Measurements from ENCODE around the gene ZBTB18.
"Not testable (repeated sequence)": the region's sequence is repeated elsewhere in the genome, so short reads cannot be mapped to it uniquely, and the experiment has no call there.

Gene ZBTB18

DNA sequence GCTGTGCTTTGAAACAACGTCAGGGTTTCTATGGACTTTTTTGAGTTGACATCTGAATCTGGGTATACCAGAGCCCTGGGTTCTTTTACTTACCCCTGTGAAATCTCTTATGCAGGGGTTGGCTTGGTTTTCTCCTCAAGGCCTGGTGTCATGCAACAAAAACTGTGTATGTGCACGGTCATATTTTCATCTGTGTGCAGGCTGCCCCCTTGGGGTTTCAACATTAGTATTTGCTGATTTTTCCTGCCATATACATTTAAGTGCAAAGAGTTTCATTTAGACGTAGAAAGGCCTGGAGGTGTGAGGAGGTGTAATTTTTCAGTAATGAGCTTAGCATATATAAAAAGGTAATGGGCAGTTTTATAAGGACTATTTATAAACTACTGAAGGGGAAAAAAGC is 22.0 kb upstream of the ZBTB18 start:
- DNase-seq (ENCODE audit: extremely low spot score), result no peak
- ChIA-PET POLR2A (no interaction called here), CTCF (interaction anchor here (0.6 to 0.9 kb wide), 2 partner anchors 11 to 16 kb away, joined by 4 to 6 read pairs; no protein-coding TSS in a partner anchor)
- TF ChIP-seq SUZ12 (IDR thresholded peaks at IDR 0.05), result no peak
- no peak for TF ChIP-seq ARNT (IDR thresholded peaks at IDR 0.05)
- TF ChIP-seq TARDBP (IDR thresholded peaks at IDR 0.05), result no peak
- no peak for TF ChIP-seq CTBP1 (IDR thresholded peaks at IDR 0.05; ENCODE audit: borderline replicate concordance)

DNA sequence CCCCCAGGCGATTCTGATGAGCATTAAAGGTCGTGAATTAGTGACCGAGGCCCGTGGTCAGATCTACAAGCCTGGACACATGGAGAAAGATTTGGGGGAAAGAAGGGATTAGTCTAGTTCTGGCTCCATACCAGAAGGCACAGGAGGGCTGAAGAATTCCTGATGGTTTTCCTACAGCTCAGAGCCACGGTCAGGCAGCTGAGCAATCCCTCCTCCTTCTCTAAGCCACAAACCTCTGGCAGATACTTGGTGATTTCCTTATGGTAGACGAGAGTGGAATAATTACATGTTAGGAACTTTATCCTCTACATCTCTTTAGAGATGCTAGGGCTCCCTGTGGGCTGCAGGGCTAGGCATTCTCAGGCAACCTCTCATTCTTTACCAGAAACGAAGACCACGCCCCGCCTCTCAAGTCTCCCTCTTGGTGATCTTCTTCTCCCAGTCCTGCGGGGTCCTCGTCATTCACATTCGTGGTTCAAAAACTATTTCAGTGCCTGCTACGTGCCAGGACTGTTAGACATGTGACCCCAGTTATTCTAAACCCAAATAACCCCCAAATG is 20.5 kb upstream of the ZBTB18 start:
- TF ChIP-seq SUZ12 (IDR thresholded peaks at IDR 0.05) (no peak), TARDBP (IDR thresholded peaks at IDR 0.05) (no peak), ZNF384 (IDR thresholded peaks at IDR 0.05) (no peak), FOXK2 (IDR thresholded peaks at IDR 0.05) (no peak), NFRKB (IDR thresholded peaks at IDR 0.05) (no peak), SP1 (IDR thresholded peaks at IDR 0.05) (no peak), L3MBTL2 (conservative IDR thresholded peaks at IDR 0.05) (no peak), ELF4 (IDR thresholded peaks at IDR 0.05) (no peak), FOXA1 (IDR thresholded peaks at IDR 0.05) (no peak)
- TF ChIP-seq, protein P1, sequence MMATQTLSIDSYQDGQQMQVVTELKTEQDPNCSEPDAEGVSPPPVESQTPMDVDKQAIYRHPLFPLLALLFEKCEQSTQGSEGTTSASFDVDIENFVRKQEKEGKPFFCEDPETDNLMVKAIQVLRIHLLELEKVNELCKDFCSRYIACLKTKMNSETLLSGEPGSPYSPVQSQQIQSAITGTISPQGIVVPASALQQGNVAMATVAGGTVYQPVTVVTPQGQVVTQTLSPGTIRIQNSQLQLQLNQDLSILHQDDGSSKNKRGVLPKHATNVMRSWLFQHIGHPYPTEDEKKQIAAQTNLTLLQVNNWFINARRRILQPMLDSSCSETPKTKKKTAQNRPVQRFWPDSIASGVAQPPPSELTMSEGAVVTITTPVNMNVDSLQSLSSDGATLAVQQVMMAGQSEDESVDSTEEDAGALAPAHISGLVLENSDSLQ (IDR thresholded peaks at IDR 0.05), result no peak
- ChIA-PET POLR2A (no interaction called here), CTCF (no interaction called here)
- no peak for DNase-seq (ENCODE audit: extremely low spot score)

DNA sequence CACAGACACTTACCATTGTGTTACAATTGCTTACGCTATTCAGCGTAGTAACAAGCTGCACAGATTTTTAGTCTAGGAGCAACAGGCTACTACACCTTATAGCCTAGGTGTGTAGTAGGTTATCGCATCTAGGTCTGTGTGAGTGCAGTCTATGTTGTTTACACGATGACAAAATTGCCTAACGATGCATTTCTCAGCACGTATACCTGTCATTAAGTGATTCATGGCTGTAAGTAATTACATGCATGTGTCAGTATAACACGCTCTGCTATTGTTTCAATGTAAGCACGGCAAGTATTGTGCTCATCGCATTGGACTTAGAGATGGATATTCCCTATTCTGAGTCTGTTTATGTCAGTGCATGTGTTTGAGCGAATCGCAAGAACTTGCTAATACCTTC is 15.7 kb upstream of the ZBTB18 start:
- CTCF ChIA-PET, result no interaction called here

DNA sequence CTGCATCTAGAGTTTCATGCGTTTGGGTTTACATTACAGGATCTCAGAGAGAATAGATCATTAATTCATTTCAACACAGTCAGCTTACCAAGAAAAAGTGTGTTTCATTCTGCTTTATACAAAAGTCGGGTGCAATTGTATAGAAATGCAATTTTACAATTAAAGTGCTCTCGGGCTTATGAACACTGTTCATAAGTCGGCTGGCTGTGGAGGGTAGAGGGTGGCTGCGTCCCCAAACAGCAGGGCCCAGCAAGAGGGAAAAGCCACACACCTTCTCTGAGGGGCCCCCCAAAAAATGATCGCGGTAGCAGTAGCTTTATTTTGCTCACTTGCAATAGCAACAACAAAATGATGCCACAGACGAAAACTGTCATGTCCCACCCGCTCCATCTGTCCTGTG is 13.8 kb upstream of the ZBTB18 start:
- TF ChIP-seq L3MBTL2 (conservative IDR thresholded peaks at IDR 0.05) (no peak), FOXK2 (IDR thresholded peaks at IDR 0.05) (no peak), ARNT (IDR thresholded peaks at IDR 0.05) (no peak), CTBP1 (IDR thresholded peaks at IDR 0.05; ENCODE audit: borderline replicate concordance) (no peak), SP1 (IDR thresholded peaks at IDR 0.05) (no peak), LEF1 (IDR thresholded peaks at IDR 0.05; ENCODE audit: borderline replicate concordance) (no peak), ELF4 (IDR thresholded peaks at IDR 0.05) (no peak), NFRKB (IDR thresholded peaks at IDR 0.05) (no peak), SUZ12 (IDR thresholded peaks at IDR 0.05) (no peak), HDGF (IDR thresholded peaks at IDR 0.05; ENCODE audit: borderline replicate concordance) (no peak)
- no peak for DNase-seq (ENCODE audit: extremely low spot score)
- ChIA-PET POLR2A (interaction anchor here (0.6 kb wide), 1 partner anchor 279 kb away, joined by 4 read pairs; no protein-coding TSS in a partner anchor), CTCF (no interaction called here)

More for the DNA sequence above, 15.7 kb upstream of the ZBTB18 start:
- no peak for TF ChIP-seq SP1 (IDR thresholded peaks at IDR 0.05)
- TF ChIP-seq, protein P1 (IDR thresholded peaks at IDR 0.05), result peak; percentile 65
- POLR2A ChIA-PET, result no interaction called here
- DNase-seq (ENCODE audit: extremely low spot score), result no peak

DNA sequence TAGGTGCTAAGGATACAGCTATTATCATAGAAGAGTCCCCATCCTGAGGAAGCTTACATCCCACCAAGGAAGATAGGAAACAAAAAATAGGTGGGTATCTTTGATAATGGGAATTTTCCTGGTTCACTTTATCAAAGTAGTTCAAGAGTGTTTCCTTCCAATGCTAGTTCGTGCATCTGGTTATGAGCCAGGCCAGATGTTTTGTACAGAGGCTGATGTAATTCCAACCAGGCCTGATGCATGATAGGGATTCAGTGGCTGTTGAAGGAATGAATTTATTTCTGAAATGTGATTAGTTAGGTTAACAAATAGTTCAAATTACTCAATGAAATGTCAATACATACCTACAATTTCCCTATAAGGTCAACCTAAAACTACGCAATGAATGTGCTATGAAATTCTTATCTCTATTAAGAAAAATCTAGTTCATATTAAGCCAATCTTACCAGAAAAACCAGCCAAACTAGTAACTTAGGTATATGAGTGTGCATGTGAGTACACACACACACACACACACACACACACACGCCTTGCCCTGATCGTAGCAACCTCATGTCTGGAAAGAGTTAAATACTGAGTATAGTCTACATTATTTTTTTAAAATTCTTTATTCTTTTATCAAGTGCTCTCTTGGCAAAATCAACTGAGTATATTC is 9.5 kb upstream of the ZBTB18 start:
- CTCF ChIA-PET, result interaction anchor here (0.6 kb wide), 1 partner anchor 404 kb away, joined by 5 read pairs; no protein-coding TSS in a partner anchor

DNA sequence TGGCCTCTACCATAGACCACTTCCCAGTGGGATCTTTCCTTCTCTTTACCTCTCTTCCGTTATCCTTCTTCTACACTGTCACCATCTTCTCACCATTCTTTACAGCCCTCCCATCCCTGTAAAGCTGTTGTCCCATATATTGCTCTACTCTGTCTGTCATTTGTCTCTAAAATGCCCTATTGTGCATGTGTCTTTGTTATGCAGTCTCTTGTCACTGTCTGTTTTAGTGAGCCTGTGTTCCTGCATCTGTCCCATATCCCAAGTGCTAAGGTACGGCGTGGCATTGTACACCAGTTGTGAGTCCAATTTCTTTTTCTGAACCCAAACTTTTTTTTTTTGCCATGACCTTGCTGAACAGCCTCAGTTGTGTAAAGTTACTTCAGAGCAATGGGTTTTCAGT is 8.8 kb upstream of the ZBTB18 start:
- TF ChIP-seq ELF4 (IDR thresholded peaks at IDR 0.05), result no peak
- no peak for TF ChIP-seq CTBP1 (IDR thresholded peaks at IDR 0.05; ENCODE audit: borderline replicate concordance)
- POLR2A ChIA-PET, result no interaction called here
- CTCF ChIA-PET, result no interaction called here
- no peak for DNase-seq (ENCODE audit: extremely low spot score)

More for the DNA sequence above, 9.5 kb upstream of the ZBTB18 start:
- TF ChIP-seq CTBP1 (IDR thresholded peaks at IDR 0.05; ENCODE audit: borderline replicate concordance), result no peak
- no peak for TF ChIP-seq ZNF384 (IDR thresholded peaks at IDR 0.05)
- no peak for TF ChIP-seq TARDBP (IDR thresholded peaks at IDR 0.05)
- no peak for TF ChIP-seq LEF1 (IDR thresholded peaks at IDR 0.05; ENCODE audit: borderline replicate concordance)
- TF ChIP-seq SP1 (IDR thresholded peaks at IDR 0.05), result no peak
- no peak for TF ChIP-seq BHLHE40 (IDR thresholded peaks at IDR 0.05; ENCODE audit: borderline replicate concordance)
- TF ChIP-seq FOXA1 (IDR thresholded peaks at IDR 0.05), result no peak
- TF ChIP-seq NFRKB (IDR thresholded peaks at IDR 0.05), result no peak
- TF ChIP-seq, protein P1 (IDR thresholded peaks at IDR 0.05), result no peak
- no peak for TF ChIP-seq SUZ12 (IDR thresholded peaks at IDR 0.05)
- POLR2A ChIA-PET, result no interaction called here
- DNase-seq (ENCODE audit: extremely low spot score), result no peak

DNA sequence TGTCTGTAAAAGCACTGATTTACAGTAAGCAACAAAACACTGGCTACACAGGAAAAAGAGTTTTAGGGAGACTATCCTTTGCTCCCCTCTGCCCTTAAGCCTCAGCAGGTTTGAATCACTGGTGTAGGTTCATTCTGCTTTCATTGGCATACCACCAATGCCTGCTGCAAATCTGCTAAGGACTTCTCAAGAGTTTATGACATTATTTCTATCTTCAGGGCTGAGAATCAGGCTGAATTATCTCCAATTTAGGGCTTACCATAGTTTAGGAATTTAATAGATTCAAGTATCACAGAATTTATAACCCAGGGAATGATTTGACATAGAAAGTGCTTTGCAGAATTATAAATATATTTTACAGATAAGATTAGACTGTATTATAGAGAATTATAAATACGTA is 6.7 kb upstream of the ZBTB18 start:
- ChIA-PET POLR2A (no interaction called here), CTCF (no interaction called here)
- no peak for DNase-seq (ENCODE audit: extremely low spot score)
- TF ChIP-seq ZNF384 (IDR thresholded peaks at IDR 0.05), result no peak
- no peak for TF ChIP-seq L3MBTL2 (conservative IDR thresholded peaks at IDR 0.05)
- no peak for TF ChIP-seq ARNT (IDR thresholded peaks at IDR 0.05)
- TF ChIP-seq FOXK2 (IDR thresholded peaks at IDR 0.05), result no peak
- TF ChIP-seq TARDBP (IDR thresholded peaks at IDR 0.05), result no peak
- TF ChIP-seq CTBP1 (IDR thresholded peaks at IDR 0.05; ENCODE audit: borderline replicate concordance), result no peak
- no peak for TF ChIP-seq SUZ12 (IDR thresholded peaks at IDR 0.05)
- TF ChIP-seq, protein P1 (IDR thresholded peaks at IDR 0.05), result no peak
- no peak for TF ChIP-seq BHLHE40 (IDR thresholded peaks at IDR 0.05; ENCODE audit: borderline replicate concordance)
- TF ChIP-seq FOXM1 (IDR thresholded peaks at IDR 0.05; ENCODE audit: borderline replicate concordance), result no peak
- no peak for TF ChIP-seq LEF1 (IDR thresholded peaks at IDR 0.05; ENCODE audit: borderline replicate concordance)
- no peak for TF ChIP-seq FOXA1 (IDR thresholded peaks at IDR 0.05)
- no peak for TF ChIP-seq NFRKB (IDR thresholded peaks at IDR 0.05)
- no peak for TF ChIP-seq HDGF (IDR thresholded peaks at IDR 0.05; ENCODE audit: borderline replicate concordance)
- TF ChIP-seq SP1 (IDR thresholded peaks at IDR 0.05), result no peak
- TF ChIP-seq ELF4 (IDR thresholded peaks at IDR 0.05), result no peak

DNA sequence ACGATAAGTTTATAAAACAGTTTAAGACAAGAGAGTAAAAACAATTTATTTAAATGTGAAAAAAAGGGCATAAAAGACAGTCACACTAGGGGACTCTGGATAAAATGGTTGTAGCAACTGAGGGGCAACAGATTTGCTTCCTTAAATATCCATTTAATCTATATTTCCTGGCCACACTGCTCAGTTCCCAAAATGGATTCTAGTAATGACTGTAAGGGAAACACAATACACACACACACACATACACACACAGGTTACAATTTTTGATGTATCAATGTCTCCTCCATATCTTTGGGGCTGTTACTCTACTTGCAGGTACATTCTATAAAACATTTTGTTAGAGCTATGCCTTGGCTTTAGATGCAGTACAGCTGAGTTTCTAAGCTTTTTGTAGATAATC is 4.8 kb upstream of the ZBTB18 start:
- CTCF ChIA-PET, result not testable (repeated sequence)
- POLR2A ChIA-PET, result interaction anchor here (0.7 to 1.4 kb wide), 2 partner anchors 12 to 129 kb away, joined by 3 to 6 read pairs; no protein-coding TSS in a partner anchor

More for the DNA sequence above, 4.8 kb upstream of the ZBTB18 start:
- not testable (repeated sequence) for DNase-seq (ENCODE audit: extremely low spot score)
